ENCODE measurements around the gene SLCO1B1.
A peak's percentile ranks its signal among the peaks of the same experiment; 100 is the strongest.
"Not testable (repeated sequence)": the region's sequence is repeated elsewhere in the genome, so short reads cannot be mapped to it uniquely, and the experiment has no call there.

Gene SLCO1B1

DNA sequence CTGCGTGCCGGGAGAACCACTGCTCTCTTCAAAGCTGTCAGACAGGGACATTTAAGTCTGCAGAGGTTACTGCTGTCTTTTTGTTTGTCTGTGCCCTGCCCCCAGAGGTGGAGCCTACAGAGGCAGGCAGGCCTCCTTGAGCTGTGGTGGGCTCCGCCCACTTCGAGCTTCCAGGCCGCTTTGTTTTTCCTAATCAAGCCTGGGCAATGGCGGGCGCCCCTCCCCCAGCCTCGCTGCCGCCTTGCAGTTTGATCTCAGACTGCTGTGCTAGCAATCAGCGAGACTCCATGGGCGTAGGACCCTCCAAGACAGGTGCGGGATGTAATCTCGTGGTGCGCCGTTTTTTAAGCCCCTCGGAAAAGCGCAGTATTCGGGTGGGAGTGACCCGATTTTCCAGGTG is 83.4 kb downstream of the SLCO1B1 start:
- intact Hi-C loops (cut with DNase I), result not testable (repeated sequence)

DNA sequence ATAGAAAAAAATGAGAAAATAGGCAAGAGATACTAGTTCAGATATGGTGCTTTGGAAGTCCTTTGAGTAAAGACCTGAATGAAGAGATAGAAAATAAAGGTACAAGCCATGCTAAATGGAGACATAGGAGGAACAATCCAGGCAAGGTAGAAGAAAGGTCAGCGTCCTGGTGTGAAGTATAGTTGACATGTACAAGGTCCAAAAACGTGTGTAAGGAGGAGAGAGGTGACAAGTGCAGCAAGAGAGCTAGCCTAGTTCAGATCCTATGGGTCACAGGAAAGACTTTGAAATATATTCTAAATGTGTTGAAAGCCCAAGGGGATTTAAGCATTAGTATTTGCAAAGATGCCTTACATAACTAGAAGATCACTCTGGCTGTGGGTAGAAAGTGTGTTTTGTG is 88.2 kb downstream of the SLCO1B1 start:
- DNase-seq, result no peak
- intact Hi-C loops (cut with DNase I), result no loop called here

More for the DNA sequence above, 83.4 kb downstream of the SLCO1B1 start:
- DNase-seq, result not testable (repeated sequence)

DNA sequence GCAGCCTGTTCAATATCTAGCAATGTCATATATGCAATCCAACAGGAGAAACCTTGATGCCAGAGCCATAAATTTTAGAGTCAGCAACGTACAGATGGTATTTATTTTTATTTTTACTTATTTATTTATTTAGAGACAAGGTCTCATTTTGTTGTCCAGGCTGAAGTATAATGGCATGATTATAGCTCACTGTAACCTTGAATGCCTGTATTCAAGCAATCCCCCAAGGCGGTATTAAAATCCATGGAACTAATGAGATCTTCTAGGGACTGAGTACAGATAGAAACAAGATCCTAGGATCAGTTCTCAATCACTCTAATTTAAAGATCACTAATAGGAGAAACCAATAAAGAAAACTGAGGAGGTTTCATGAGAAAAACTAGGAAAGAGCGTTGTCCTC is 89.3 kb downstream of the SLCO1B1 start:
- no peak for DNase-seq
- intact Hi-C loops (cut with DNase I), result no loop called here

DNA sequence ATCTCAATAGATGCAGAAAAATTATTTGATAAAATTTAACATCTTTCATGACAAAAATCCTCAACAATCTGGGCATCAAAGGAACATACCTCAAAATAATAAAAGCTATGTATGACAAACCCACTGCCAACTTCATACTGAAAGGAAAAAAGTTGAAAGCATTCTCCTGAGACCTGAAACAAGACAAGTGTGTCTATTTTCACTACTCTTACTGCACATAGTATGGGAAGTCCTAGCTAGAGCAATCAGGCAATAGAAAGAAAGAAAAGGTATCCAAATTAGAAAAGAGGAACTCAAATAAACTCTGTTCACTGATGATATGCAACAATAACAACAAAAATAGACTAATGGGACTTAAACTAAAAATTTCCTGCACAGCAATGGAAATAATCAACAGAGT is 90.1 kb downstream of the SLCO1B1 start:
- intact Hi-C loops (cut with DNase I), result no loop called here
- DNase-seq, result no peak

DNA sequence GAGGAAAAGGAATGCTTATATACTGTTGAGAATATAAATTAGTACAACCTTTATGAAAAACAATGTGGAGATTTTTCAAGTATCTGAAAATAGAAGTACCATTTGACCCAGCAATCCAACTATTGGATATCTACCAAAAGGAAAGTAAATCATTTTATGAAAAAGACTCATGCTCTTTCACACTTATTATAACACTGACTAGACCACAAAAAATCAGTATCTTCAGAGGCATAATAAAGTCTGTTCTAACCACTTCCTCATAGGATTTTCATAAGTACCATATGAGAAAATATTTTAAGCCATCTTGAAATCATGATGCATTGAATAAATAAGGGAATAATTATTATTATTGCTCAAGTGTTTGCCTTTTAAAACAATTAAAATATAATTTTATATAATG is 90.8 kb downstream of the SLCO1B1 start:
- no peak for DNase-seq
- intact Hi-C loops (cut with DNase I), result no loop called here

DNA sequence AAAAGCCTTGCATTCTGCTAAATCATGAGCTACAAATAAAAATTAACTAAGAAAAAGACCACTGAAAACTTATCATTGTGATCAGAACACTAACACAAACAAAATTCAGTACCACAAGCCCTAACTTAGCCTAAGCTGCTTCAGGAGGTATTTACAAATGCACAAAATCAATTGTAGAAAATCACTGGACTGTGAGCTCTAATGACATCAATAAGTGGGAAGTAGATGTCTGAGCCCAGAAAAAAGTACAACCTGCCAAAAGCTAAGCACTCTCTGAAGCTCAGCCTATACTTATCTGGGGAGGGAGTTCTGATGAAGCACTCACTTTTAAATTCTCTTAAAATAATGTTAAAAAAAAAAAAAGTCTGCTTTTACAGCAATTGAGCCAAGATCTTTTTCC is 92.9 kb downstream of the SLCO1B1 start:
- no peak for DNase-seq
- intact Hi-C loops (cut with DNase I), result no loop called here

DNA sequence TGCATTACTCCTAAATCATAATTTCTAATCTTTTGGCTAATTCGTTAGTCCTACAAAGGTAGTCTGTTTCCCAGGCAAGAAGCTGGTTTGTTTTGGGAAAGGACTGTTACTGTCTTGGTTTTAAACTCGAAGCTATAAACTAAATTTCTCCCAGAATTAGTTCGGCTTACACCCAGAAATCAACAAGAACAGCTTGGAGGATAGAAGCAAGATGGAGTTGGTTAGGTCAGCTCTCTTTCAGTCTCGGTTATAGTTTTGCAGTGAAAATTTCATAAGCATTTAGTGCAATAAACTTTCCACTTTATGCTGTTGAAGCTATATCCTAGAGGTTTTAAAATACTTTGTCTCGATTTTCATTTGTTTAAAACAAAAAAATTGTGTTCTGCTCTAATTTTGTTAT is 103.4 kb downstream of the SLCO1B1 start:
- intact Hi-C loops (cut with DNase I), result no loop called here
- DNase-seq, result no peak

DNA sequence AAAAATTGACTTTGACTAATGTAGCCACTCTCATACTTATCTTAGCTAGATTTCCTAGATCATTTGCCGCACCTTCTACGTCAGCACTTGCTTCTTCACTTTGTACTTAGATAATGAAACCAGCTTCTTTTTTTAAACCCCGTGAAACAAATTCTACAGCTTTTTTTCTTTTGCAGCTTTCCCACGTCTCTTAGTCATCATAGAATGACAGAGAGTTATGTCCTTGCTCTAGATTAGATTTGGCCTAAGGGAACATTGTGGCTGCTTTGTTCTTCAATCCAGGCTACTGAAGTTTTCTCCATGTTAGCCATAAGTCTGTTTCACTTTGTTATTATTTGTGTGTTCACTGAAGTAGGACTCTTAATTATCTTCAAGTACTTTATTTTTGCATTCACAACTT is 108.9 kb downstream of the SLCO1B1 start:
- intact Hi-C loops (cut with DNase I), result no loop called here
- DNase-seq, result peak in 8 of 42 donors; percentile 7 to 56 (median 12)

DNA sequence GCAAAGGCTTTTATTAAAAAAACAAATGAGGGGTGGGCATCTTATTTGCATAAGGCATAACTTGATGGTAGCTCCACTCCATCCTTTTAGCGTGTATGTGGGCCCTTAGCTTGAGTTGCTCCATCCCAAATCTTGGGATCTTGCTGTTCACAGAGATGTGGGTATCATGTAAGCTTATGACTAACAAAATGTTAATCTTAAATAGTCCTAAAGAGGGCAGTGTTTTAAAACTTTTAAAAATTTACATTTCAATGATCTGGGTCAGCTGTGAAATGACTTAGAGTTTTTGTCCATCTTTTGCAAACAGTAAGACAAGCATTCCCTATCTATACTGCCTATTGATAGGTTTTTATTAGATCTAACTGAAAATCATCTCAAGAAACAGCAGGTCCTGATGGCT is 117.7 kb downstream of the SLCO1B1 start:
- intact Hi-C loops (cut with DNase I), result no loop called here
- no peak for DNase-seq

DNA sequence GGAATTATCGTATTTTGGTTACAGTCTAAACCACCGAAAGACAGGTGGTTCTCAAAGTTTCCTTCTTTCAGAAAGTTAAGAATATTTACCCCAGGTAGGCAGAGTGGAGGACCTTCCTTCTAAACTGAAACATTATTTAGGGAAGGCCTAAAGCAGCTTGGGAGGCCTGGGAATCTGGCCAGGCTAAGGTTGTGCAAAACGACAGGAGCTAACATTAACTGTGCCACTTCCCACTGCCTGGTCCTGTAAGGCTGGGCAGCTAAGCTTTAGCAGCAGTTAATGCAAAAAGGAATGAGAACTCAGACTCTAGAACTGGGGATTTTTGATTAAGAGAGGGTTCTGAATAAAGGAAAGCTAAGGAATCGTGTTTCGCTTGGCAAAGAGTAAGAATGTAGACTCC is 121.1 kb downstream of the SLCO1B1 start:
- intact Hi-C loops (cut with DNase I), result loop anchor here (10.0 kb wide), 1 partner anchor 183 kb away; the partner anchor contains the start of gene PYROXD1
- DNase-seq, result no peak

DNA sequence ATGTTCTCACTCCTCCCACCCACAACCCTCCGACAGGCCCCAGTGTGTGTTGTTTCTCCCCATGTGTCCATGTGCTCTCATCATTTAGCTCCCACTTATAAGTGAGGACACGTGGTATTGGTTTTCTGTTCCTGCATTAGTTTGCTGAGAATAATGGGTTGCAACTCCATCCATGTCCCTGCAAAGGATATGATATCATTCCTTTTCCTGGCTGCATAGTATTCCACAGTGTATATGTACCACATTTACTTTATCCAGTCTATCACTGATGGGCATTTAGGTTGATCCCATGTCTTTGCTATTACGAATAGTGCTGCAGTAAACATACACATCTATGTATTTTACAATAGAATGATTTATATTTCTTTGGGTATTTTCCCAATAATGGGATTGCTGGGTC is 126.2 kb downstream of the SLCO1B1 start:
- DNase-seq, result no peak
- intact Hi-C loops (cut with DNase I), result loop anchor here (10.0 kb wide), 1 partner anchor 178 kb away; the partner anchor contains the start of gene PYROXD1

DNA sequence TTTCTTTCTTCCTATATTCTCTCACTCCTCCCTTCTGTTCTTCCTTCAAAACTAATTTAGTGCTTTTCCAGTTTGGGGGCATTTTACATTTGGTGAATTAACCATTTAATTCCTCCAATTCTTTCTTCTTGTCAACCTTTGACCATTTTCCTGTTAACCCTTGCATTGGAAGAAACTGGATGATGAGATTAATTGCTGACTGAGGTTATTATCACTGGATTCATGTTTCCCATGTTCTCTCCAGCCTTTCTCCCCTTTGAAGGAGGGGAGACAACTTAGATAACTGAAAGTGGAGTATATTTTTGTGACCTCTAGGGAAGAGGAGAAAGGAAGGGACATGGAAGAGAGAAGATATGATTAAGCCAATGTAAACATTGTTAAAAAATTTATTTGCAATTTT is 133.2 kb downstream of the SLCO1B1 start:
- intact Hi-C loops (cut with DNase I), result no loop called here
- DNase-seq, result no peak

DNA sequence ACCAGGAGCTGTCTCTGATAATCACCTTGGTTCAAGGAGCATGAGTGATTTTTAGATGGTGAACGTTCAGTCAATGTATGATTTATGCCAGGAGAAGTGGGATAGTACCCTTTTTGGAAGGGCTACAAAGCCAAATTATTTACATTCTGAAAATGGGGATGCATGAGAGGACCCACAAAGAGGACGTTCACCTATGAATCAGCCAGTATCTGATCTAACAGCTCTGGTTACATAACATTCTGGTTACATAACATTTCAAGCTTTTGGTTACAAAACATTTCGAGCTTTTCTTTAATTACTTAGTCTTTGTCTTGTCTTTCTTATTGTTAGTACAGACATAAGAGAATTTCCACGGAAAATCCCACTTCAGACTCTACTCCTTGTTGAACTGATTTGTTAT is 134.9 kb downstream of the SLCO1B1 start:
- intact Hi-C loops (cut with DNase I), result no loop called here
- DNase-seq, result no peak

DNA sequence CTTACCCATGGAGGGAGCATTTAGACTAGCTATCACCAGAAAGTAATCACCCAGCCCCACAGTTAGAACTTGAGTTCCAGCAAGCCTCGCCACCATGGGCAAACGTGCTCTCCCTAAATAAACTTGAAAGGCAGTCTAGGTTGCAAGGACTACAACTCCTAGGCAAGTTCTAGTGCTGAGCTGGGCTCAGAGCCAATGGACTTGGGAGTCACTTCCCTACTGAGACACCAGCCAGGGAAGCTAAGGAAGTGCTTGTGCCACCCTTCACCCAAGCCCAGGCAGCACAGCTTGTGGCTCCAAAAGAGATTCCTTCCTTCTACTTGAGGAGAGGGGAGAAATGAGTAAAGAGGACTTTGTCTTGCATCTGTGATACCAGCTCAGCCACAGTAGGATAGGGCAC is 145.8 kb downstream of the SLCO1B1 start:
- intact Hi-C loops (cut with DNase I), result no loop called here
- no peak for DNase-seq
